K562 (cell line): ENCODE results near the gene SUMO3. TPM values are rescaled to one million over a fixed set of nuclear protein-coding genes. Genes with fewer than 3 reads are reported as not detected.

ENCODE experiments used
- ATF1 ChIP-seq, 2 experiments: fragments of 450-650 bp in 1 of 2; IDR thresholded peaks; 2 replicates each; pipeline ENCODE4 v1.6.1; 2016; ENCODE audit warnings: missing compliant biosample characterization in 1 of 2, missing genetic modification characterization in 1 of 2
- BDP1 ChIP-seq: IDR thresholded peaks from 3 replicates; pipeline ENCODE4 v1.6.1; 2011; ENCODE audit not compliant: insufficient read length, insufficient read depth
- CBX3 ChIP-seq, 2 experiments: IDR thresholded peaks; 1 replicate in 1 of 2; 2 replicates in 1 of 2; pipeline ENCODE4 v1.6.1; 2012; ENCODE audit warnings: inconsistent platforms in 2 of 2, low read length in 2 of 2, borderline replicate concordance in 1 of 2, control low read depth in 1 of 2
- CCAR2 ChIP-seq: fragments of 200-400 bp; formaldehyde crosslinking; IDR thresholded peaks from 2 replicates; pipeline ENCODE4 v1.6.1; 2017; ENCODE audit warnings: mild to moderate bottlenecking, low read depth, low read length
- FOS ChIP-seq: IDR thresholded peaks from 3 replicates; pipeline ENCODE4 v1.6.1; 2011; ENCODE audit not compliant: insufficient read length; ENCODE audit errors: extremely low read depth
- FOXP4 ChIP-seq: sonication (generic); formaldehyde crosslinking; IDR thresholded peaks from 2 replicates; pipeline ENCODE4 v1.8.0; 2022; ENCODE audit warnings: mild to moderate bottlenecking, missing genetic modification reagents, borderline replicate concordance
- HDAC6 ChIP-seq: IDR thresholded peaks from 2 replicates; pipeline ENCODE4 v1.6.1; 2012; ENCODE audit warnings: low read depth, mild to moderate bottlenecking, control low read depth, inconsistent platforms, low read length, moderate library complexity
- PCBP2 ChIP-seq: fragments of 200-400 bp; formaldehyde crosslinking; IDR thresholded peaks from 2 replicates; pipeline ENCODE4 v1.6.1; 2018; ENCODE audit warnings: low read length, low read depth, mild to moderate bottlenecking, moderate library complexity; ENCODE audit not compliant: poor library complexity, severe bottlenecking
- POLR2B ChIP-seq: fragments of 450-650 bp; IDR thresholded peaks from 2 replicates; pipeline ENCODE4 v1.6.1; 2018; ENCODE audit warnings: low read depth; ENCODE audit not compliant: partially characterized antibody
- POLR2G ChIP-seq: fragments of 200-400 bp; formaldehyde crosslinking; IDR thresholded peaks from 2 replicates; pipeline ENCODE4 v1.6.1; 2017; ENCODE audit warnings: low read depth, mild to moderate bottlenecking, antibody characterized with exemption, low read length, moderate library complexity
- RNF2 ChIP-seq: sonication (generic); IDR thresholded peaks from 2 replicates; pipeline ENCODE4 v1.6.1; 2016
- TARDBP ChIP-seq: fragments of 450-650 bp; IDR thresholded peaks from 2 replicates; pipeline ENCODE4 v1.6.1; 2016
- ZC3H4 ChIP-seq: sonication (generic); formaldehyde crosslinking; IDR thresholded peaks from 2 replicates; pipeline ENCODE4 v1.9.0; 2021; ENCODE audit warnings: missing genetic modification reagents, borderline replicate concordance
- ZNF224 ChIP-seq: sonication (generic); formaldehyde crosslinking; IDR thresholded peaks from 2 replicates; pipeline ENCODE4 v1.8.0; 2022; ENCODE audit warnings: mild to moderate bottlenecking, missing genetic modification reagents
- ZNF668 ChIP-seq: fragments of 250-450 bp; sonication (Bioruptor Pico); IDR thresholded peaks from 2 replicates; pipeline ENCODE4 v1.8.0; 2022; ENCODE audit warnings: mild to moderate bottlenecking, inconsistent platforms
- ZNF740 ChIP-seq, 3 experiments: fragments of 200-800 bp in 1 of 3; sonication (Bioruptor generic) in 1 of 3; sonication (generic) in 1 of 3; formaldehyde crosslinking in 1 of 3; IDR thresholded peaks; 2 replicates each; pipeline versions ENCODE4 v1.6.1 to v1.8.0; 2016 to 2022; ENCODE audit warnings: mild to moderate bottlenecking in 2 of 3, missing compliant biosample characterization in 2 of 3, missing genetic modification characterization in 2 of 3, missing genetic modification reagents in 1 of 3
- ZNF79 ChIP-seq: fragments of 250-450 bp; sonication (Bioruptor Pico); IDR thresholded peaks from 2 replicates; pipeline ENCODE4 v1.4.0; 2020; ENCODE audit warnings: low read depth, mild to moderate bottlenecking, moderate library complexity
- polyA plus RNA-seq, 8 experiments: library from polyadenylated mRNA; depleted of rRNA in 4 of 8; stranded (reverse) in 5 of 8; unstranded in 3 of 8; fragments of >200 nt; fragmentation: Nextera tagmentation in 2 of 8; fragmentation: Illumina TruSeq in 1 of 8; extraction: Ambion mirVana in 2 of 8; extraction: Trizol in 1 of 8; gene quantifications; 2 replicates each; pipeline versions ENCODE4 v1.2.1 to v1.2.3, GENCODE V29; 2011 to 2014; ENCODE audit warnings: inconsistent platforms in 1 of 8, missing spikeins in 1 of 8
- total RNA-seq, 7 experiments: library from RNA; depleted of rRNA in 6 of 7; stranded (reverse); fragments of >200 nt in 6 of 7; fragmentation: Illumina TruSeq in 2 of 7; extraction: Trizol in 2 of 7; gene quantifications; 2 replicates each; pipeline versions ENCODE4 v1.2.1 to v1.2.3, GENCODE V29; 2011 to 2021; ENCODE audit warnings: low replicate concordance in 1 of 7
- TF ChIP-seq, protein P1 (sequence below): fragments of 450-650 bp; IDR thresholded peaks from 2 replicates; pipeline ENCODE4 v1.7.1; 2018; ENCODE audit warnings: mild to moderate bottlenecking, low read depth; ENCODE audit not compliant: partially characterized antibody
- TF ChIP-seq, protein P2 (sequence below): fragments of 450-650 bp; formaldehyde crosslinking; IDR thresholded peaks from 2 replicates; pipeline ENCODE4 v1.4.0; 2020; ENCODE audit warnings: mild to moderate bottlenecking, moderate library complexity

The SUMO3 gene
- total and polyA plus RNA-seq, 9 of the 15 experiments (the other 6 are each of a cell fraction or from before 2014, with no cell fraction given), result 13.9 to 143 (median 113) TPM

DNA sequence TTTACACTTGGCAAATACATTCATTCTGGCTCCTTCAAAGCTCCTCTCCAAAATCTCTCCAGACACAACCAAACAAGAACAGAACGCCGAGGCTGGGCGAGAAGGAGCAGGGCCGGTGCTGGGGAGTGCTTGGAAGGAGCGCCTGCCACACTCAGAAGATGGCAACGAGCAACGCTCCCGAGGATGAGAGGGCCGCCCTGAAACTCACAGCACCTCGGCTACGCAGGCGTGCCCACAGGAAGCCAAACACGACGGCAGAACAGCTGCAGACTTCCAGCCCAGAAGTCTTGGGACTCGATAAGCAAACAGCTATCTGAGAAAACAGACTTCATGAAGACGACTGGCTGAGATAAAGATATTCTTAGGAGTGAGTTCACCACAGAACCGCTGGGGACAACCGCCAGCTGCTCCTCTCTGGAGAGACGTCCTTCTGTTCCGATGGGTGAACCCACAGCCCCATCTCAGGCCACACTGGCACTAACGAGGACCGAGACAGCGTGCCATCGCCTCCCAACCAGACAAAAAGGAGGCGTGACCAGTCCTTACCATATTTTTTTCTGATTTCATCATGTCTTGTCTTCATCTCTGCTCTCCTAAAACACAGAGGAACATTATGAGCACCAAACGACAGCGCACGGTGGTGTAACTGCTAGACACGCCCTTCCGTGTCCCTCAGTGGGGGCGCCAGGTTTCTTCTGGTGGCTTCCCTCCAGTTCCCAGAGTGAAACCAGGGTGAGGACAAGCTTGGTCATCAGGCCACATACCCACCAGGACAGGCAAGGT lies 37.0 kb upstream of the SUMO3 start (continued):
- TF ChIP-seq FOS (no peak), CCAR2 (no peak), TARDBP (peak; percentile 94), PCBP2 (no peak), ZC3H4 (CRISPR knock-in tag) (no peak), RNF2 (peak; percentile 97), ZNF740 (CRISPR knock-in tag; IDR thresholded peaks at IDR 0.05) (0 out of 2 replicates have a peak, but pooled peaks have one; percentile 12), ZNF740 (tag; IDR thresholded peaks at IDR 0.05) (0 out of 4 replicates have a peak, but pooled peaks of 1 of the 2 experiments have one; percentile 32), ZNF668 (CRISPR knock-in tag) (peak; percentile 74; the same call in 1 of the 2 replicates), HDAC6 (no peak), CBX3 (IDR thresholded peaks at IDR 0.05; ENCODE audit: borderline replicate concordance in 1 of 2, low read length in 2 of 2) (peak in 1 of 2 experiments; percentile 84; a peak in 2 of 3 replicates), BDP1 (no peak), POLR2G (peak; percentile 59), POLR2B (no peak), ATF1 (CRISPR knock-in tag; IDR thresholded peaks at IDR 0.05) (no peak), ATF1 (tag; IDR thresholded peaks at IDR 0.05) (peak; percentile 80), ZNF79 (no peak), ZNF224 (CRISPR knock-in tag) (no peak), FOXP4 (CRISPR knock-in tag) (no peak)
- TF ChIP-seq, protein P1, sequence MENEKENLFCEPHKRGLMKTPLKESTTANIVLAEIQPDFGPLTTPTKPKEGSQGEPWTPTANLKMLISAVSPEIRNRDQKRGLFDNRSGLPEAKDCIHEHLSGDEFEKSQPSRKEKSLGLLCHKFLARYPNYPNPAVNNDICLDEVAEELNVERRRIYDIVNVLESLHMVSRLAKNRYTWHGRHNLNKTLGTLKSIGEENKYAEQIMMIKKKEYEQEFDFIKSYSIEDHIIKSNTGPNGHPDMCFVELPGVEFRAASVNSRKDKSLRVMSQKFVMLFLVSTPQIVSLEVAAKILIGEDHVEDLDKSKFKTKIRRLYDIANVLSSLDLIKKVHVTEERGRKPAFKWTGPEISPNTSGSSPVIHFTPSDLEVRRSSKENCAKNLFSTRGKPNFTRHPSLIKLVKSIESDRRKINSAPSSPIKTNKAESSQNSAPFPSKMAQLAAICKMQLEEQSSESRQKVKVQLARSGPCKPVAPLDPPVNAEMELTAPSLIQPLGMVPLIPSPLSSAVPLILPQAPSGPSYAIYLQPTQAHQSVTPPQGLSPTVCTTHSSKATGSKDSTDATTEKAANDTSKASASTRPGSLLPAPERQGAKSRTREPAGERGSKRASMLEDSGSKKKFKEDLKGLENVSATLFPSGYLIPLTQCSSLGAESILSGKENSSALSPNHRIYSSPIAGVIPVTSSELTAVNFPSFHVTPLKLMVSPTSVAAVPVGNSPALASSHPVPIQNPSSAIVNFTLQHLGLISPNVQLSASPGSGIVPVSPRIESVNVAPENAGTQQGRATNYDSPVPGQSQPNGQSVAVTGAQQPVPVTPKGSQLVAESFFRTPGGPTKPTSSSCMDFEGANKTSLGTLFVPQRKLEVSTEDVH, result peak; percentile 70
- TF ChIP-seq, protein P2, sequence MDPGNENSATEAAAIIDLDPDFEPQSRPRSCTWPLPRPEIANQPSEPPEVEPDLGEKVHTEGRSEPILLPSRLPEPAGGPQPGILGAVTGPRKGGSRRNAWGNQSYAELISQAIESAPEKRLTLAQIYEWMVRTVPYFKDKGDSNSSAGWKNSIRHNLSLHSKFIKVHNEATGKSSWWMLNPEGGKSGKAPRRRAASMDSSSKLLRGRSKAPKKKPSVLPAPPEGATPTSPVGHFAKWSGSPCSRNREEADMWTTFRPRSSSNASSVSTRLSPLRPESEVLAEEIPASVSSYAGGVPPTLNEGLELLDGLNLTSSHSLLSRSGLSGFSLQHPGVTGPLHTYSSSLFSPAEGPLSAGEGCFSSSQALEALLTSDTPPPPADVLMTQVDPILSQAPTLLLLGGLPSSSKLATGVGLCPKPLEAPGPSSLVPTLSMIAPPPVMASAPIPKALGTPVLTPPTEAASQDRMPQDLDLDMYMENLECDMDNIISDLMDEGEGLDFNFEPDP, result no peak
